Measurements from ENCODE around the gene ZNF281.

DNA sequence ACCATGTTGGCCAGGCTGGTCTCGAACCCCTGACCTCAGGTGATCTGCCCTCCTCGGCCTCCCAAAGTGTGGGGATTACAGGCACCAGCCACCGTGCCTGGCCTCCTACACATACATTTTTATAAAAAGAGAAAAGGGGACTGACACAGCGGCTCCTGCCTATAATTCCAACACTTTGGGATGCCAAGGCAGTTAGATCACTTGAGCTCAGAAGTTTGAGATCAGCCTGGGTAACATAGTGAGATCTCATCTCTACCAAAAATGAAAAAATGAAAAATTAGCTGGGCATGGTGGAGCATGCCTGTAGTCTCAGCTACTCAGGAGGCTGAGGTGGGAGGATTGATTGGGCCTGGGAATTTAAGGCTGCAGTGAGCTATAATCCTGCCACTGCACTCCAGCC is 23.4 kb downstream of the ZNF281 start:
- no peak for TF ChIP-seq CTCF (IDR thresholded peaks at IDR 0.05; ENCODE audit: low read depth, low read length)
- TF ChIP-seq EZH2phosphoT487 (IDR thresholded peaks at IDR 0.05; ENCODE audit: low read depth), result no peak
